Stimulated activated CD8-positive, alpha-beta memory T cell treated with anti-CD3 and anti-CD28 coated beads, Interleukin-15, amount 100 ng/mL, for 4 hours (primary cell): ENCODE data around the gene MAPK14.

Experiments used
- DNase-seq, 2 donors: peaks; one replicate each; pipeline ENCODE4 v3.0.0-alpha.2; 2020; ENCODE audit warnings: low read depth in 2 of 2

MAPK14 gene

DNA sequence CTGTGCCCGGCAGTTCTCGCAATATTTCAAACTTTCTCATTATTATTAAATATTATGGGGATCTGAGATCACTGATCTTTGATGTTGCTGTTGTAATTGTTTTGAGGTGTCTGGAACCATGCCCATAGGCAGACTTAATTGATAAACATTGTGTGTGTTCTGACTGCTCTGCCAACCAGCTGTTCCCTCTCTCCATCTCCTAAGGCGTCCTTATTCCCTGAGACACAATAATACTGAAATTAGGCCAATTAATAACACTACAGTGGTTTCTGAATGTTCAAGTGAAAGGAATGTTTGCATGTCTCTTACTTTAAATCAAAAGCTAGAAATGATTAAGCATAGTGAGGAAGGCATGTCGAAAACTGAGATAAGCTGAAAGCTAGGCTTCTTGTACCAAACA is 7.6 kb downstream of the MAPK14 start:
- DNase-seq: no peak

DNA sequence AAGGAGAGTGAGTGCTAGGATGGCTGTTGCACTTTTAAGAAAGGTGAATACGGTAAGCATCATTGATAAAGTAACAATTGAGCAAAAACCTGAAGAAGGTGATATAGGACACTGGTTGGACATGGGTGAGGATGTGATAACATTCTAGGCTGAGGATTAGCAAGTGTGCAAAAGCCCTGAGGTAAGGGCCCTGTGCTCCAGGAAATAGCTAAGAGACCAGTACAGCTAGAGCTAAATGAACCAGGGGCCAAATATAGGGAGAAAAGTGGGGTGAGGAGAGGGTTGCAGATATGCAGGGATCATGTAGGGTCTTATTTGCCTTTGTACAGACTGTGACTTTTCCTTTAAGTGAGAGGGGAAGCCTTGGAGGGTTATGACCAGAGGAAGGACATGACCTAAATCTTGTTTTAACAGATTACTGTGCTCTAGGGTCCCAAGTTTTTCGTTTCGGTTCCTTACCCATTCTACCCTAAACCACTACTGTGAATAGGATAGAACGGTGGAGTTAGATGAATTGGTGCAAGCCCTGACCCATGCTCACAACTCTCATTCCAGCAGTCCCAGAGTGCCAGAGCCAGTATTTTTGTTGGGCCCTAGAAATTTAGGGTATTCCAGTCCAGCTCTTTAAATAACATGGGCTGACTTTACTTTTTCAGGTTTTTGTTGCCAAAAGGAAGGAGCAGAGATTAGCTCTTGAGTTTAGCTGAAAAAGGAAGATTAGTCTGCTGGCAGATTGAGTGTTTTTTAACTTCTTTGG is 10.7 kb downstream of the MAPK14 start:
- no peak for DNase-seq

DNA sequence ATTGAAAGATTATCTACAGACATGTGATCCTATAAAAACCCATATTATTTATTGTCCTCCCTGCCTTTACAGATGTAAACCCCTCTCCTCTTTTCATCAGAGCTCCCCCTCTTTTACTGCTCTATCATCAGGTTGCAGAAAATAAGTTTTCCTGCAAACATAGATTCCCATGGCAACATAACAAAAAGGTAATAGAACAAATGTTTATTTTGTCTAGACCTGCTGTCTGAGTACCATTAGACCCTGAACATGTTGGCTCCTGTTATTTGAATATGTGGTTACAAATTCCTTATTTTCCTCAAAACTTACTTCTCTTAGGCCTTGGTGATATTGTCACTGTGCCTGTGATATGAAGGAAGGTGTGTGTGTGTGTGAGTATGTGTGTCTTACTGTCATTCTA is 11.5 kb downstream of the MAPK14 start:
- no peak for DNase-seq

DNA sequence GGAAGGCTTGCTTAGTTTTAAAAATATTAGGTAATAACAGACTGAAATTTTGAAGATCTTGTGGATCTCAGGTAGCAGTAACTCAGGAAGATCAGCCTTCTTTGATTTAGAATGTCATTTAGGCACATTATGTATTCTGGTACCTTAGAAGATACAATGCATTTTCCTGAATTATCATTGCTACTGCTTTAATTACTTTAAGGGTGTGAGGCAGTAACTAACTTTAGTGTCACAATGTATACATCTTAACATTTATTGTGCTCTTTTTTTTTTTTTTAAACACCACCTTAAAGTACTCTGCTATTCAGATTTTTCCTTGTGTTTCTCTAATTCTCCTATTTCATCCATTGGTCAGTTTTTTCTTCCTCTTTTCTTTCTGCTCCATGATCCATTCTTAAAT is 13.3 kb downstream of the MAPK14 start:
- DNase-seq: no peak

DNA sequence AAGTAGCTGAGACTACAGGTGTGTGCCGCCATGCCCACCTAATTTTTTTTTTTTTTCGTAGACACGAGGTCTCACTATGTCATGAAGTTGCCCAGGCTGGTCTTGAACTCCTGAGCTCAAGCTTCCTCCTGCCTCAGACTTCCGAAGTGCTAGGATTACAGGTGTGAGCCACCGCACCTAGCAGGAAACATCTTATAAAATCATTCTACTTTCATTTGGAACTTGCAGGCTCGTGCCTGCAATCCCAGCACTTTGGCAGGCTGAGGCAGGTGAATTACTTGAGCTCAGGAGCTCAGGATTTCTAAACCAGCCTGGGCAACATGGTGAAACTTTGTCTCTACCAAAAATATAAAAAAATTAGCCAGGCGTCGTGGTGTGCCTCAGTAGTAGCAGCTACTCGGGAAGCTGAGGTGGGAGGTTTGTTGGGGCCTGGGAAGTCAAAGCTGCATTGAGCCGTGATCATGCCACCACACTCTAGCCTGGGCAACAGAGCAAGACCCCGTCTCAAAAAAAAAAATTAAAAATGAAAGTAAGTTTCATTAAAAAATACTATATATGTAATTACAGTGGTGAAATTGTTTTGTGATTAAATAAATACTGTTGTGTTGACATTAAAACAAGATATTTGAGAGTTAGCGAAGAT is 15.1 kb downstream of the MAPK14 start:
- DNase-seq: no peak

DNA sequence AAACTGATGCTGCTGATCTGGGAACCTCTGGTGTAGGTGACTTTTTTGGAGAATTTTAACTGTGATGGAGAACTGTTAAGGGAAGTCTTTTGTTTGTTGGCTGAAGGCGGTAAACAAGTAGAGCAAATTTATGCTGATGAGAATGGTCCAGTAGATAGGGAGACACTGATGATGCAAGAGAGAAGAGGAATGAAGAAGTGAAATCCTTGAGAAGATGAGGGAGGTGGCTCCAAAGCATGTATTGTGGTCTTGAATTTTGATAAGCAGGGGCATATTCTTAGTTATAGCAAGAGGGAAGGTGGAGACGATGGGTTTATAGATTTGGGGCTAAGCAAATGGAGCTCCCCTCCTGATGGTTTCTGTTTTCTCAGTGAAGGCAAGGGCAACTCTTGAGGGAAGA is 22.0 kb downstream of the MAPK14 start:
- DNase-seq: no peak

DNA sequence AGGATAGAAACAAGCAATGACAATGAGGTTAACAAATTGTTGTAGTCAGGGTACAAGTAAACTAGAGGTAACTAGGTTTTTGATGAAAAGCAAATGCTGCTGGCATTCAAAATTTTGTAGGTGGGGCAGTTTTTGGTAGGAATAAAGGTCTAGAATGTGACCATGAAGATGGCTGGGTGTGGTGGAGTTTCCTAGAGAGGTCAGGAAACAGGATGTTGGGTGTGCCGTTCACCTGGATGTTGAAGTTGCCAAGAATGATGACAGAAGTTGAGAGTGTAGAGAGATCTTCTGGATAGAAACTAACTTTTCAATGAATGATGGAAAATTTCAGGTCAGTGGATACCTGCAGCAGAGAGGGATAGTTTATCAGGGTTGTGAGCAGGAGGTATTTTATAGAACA is 22.7 kb downstream of the MAPK14 start:
- DNase-seq: no peak

DNA sequence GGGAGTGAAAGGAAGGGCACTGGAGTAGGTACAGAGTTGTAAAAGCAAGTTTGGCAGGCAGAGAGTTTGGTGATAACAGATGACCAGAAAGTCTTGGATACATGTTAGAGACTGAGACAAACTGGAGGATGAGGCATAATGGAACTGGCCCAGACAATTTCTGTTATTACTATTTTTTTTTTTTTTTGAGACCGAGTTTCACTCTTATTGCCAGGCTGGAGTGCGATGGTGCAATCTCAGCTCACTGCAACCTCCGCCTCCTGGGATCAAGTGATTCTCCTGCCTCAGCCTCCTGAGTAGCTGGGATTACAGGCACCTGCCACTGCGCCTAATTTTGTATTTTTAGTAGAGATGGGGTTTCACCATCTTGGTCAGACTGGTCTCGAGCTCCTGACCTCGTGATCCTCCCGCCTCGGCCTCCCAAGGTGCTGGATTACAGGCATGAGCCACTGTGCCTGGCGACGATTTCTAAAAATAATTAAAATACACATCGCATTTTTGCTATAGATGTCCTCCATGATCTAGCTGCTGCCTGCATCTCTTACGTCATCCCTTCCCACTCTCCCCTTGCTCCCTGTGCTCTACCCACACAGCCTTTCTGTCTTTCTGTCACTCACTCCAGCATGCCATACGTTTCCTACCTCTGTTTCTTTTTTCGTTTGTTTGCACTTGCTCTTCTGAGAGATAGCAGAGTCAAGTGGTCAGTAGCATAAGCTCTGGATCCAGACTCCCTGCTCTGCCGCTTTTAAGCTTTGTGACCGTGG is 23.5 kb downstream of the MAPK14 start:
- DNase-seq: no peak

DNA sequence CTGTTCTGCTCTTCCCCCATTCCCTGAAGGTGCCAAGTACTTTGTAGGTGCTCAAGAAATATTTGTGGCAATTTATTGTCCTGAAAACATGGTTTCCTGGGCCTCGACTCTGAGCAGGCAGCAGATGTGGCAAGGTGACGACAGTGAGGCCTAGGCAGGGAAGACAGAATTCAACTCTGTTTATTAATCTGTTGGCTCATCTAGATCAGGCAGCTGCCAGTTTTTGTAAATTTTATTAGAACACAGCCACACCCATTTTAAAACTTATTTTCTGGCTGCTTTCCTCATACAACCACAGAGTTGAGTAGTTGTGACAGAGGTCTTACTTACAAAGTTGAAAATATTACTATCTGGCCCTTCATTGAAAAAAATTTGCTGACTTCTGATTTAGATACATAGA is 24.5 kb downstream of the MAPK14 start:
- DNase-seq: no peak

DNA sequence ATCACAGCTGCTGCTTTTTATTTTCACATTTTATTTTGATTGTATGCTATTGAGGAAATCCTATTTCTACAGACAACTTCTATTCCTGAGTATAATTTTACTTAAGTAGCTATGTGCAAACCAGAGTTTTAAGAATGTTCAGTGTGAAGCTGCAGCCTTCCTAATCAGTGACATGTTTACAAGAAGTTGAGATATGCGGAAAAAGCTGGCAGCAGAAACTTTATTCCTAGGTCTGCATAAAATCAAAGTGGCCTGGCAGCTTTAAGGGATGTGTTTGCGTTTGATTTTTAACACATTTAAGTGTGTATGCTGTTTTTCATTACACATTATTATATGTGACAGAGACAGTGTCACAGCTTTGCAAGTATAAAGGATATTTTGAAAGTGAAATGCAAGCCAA is 26.3 kb downstream of the MAPK14 start:
- no peak for DNase-seq

DNA sequence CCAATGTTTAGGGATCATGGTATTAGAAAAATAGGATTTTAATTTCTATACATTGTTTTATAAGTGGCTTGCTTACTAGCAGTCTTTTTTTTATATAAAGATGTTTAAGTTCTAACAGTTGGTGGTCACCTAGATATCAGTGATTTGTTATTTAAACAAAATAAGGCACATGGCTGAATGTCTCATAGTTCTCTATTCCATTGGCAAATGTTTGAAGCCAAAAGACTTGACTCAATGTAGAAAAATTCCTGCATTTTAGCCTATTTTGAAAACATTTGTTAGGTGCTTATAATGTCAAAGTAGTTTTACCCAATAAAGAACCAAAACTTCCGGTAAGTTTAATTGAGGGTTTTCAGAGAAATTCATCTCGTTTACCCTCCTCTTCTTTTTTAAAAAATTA is 26.8 kb downstream of the MAPK14 start:
- no peak for DNase-seq

DNA sequence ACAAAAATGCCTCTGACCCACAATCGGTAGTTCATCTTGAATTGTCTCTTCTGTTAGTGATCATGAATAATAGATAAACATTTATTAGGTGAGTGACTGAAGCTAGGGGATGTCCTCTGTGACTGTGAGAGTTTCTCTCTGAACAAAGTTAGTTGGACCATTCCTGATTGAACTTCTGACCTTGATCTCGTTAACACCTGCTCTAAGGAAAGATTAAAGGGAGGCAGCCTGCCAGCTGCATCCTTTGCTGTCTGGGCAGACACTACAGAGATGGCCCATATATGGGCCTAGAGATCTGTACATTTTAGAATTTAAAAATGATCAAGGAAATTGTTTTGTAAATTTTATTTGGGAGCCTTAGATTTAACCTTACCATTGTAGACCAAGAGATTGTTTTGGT is 27.3 kb downstream of the MAPK14 start:
- DNase-seq: no peak

DNA sequence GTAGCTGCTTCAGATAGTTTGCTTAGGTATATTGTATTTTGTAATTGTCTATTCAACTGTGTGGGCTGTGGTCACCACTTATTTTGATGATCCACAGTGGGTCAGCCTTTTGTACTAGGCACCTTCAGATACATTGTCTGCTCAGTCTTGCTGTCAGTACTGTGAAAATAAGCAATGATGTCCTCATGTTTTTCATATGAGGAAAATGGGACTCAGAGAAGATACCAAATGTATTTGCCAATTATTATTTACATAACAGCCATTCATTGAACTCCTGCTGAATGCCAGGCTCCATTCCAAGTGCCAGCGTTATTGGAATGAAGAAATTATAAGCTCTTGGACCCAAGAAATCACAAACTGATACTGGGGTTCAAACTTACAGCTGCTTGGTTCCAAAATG is 28.6 kb downstream of the MAPK14 start:
- no peak for DNase-seq

DNA sequence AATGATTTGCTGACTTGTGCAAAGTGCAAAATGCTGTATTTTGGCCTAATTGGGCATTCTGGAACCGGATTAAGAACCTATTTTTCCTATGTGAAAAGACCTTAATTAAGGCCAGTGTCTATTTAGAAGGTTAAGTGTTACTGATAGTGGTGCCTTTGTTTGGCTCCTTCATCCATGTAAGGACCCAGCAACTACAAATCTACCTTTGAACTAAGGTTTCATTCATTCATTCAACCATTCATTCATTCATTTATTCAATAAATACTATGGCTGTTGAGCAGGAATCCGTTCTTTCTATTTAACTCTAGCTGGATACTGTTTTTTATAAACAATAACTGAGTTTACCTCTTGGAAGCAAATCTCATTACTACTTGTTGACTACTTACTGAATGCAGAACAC is 33.6 kb downstream of the MAPK14 start:
- no peak for DNase-seq

DNA sequence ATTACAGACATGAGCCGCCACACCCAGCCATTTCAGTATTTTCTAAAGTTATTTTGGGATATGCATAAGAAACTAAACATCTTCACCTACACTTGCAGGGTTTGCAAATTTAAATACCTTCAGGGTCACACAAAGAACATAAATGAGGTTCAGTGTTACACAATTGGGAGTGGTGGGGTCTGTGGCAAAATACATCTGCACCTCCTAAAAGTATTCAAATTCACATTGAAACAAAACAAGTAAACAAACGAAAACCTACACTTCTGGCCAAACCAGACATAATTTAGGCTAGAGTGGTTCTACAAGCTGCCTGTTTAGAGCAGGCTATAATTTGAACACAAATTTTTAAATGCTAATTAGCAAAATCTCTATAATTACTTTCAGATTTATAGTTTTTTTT is 34.6 kb downstream of the MAPK14 start:
- DNase-seq: no peak

DNA sequence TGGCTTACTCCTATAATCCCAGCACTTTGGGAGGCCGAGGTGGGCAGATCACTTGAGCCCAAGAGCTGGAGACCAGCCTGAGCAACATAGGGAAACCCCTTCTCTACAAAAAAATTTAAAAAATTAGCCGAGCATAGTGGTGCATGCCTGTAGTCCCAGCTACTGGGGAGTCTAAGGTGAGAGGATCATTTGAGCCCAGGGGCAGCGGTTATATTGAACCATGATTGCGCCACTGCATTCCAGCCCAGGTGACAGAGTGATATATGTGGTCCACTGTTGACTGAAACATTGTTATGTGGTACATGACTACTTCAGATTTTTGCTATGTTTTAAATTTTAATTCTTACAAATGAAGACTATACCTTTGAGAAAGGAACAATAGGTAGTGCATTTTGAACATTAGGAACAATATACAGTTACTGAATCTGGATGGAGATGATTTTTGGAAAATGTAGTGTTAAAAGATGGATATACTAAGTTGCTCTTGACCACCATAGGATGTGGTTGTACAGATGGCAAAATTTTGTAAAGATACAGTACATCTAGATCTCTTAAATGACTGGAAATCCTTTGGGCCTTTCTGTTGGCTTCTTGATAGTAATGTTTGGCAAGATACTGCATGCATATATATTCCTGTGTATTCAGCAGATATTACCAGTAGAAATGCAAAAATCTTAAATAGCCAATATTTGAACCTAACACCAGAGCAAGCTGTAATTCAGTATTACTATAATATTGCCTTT is 35.9 kb downstream of the MAPK14 start:
- no peak for DNase-seq

DNA sequence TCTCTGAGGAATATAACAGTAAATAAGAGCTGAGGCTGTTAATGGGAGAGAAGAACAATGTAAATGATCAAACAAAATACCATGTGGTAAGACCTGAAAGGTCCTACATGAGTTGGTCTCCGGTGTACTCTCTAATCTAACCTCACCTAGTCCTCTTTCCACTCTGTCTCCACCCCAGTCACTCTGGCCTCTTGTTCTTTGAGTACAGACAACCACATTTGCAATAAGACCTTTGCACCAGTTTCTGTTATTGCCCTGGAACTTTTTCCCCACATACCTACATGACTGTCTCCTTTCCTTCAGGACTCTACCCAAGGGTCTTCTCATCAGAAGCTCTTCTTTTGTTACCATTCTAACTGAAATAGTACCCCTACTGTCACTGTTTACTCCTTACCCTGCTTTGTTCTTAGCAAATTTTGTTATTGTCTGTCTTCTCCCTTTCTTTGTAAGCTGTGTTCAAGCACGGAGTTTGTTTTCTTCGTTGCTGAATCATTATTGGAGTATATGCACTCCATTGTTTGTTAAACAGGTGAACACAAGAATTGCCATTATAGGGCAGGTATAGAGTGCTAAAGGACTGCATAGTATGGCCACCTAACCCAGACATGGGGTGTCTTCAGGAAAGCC is 37.3 kb downstream of the MAPK14 start:
- no peak for DNase-seq

DNA sequence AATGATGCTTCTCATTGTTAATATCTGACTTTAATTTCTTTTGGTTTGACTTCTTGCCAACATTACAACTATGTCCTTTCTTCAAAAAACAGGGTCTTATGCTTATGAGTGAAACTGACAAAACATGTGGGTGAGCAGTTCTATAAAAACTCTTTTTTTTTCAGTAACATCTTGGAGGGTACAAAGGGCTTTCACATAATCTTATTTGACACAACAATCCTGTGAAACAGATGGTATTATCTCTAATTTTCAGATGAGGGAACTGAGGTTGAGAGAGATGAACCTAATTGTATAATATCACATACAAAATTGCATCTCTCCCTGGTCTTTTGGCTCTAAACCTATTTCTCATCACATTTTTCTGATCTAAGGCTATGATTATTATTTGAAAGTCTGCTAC is 38.3 kb downstream of the MAPK14 start:
- no peak for DNase-seq

DNA sequence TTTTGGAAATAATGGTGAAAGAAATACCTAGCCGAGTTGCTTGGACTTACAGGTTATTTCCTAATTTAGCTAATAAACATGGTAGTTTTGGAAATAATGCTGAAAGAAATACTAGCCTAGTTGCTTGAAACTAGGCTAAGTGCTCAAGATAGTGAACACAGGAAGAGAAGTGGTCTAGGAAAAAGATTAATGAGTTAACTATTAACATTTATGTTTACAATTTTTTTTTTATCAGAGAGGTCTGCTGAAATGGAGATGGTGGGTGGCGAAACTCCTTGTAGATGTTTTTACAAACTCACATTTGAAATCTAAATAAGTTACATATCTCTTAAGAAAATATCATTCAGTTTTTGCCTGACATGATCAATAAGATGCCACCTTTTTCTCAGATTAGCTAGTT is 39.2 kb downstream of the MAPK14 start:
- DNase-seq: no peak

DNA sequence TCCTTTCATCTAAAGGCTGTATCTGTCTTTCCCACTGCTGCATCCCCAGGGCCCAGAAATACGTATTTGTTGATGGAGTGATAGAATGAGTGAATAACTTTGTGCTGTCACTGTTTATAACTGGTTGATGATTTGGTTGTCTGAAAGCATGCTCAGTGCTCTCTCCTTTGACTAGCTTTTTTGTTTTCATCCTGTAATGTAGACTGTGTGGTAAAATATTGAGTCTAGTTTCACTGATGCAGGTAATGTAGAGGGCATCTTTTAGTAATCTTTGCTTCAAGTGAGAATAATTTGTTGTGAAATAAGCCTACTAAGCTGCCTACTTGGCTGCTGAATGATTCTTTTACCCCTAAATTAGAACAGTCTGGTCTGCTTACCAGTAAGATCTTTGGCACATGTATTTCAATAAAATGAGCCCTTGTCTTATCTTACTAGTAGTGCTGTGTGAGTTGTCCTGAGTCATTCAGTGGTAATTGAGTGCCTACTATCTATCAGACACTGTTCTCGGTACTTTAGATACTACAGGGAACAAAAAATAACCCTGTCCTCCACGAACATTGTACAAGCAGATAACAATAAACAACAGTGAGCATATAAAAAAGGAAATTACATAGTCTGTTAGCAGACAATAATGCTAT is 39.9 kb downstream of the MAPK14 start:
- no peak for DNase-seq

DNA sequence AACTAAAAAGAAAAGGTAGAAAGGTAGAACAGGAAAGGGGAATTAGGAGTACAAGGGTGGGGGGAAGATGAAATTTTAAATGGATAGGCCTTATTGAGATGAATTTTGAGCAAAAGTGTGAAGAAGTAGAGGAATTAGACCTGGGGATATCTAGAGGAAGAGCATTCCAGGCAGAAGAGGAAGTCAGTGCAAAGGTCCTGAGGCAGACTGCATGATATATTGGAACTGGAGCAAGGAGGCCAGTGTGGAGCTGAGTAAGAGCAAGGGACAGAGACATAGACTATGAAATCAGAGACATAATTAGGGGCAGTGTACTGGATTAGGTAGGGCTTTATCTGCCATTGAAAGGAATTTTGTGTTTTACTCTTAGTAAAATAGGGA is 40.4 kb downstream of the MAPK14 start:
- DNase-seq: no peak
